ENCODE measurements around the gene SLC10A3. TPM values are rescaled to one million over a fixed set of nuclear protein-coding genes. Genes with fewer than 3 reads are reported as not detected.
A peak's percentile ranks its signal among the peaks of the same experiment; 100 is the strongest.

The SLC10A3 gene
- total RNA-seq, 4 donors from 2014 or later, result 9.1 to 62.8 (median 32.7) TPM

GRCh38 chrX:154444755-154445246 lies 45.6 kb downstream of the SLC10A3 start:
- Histone ChIP-seq H3K9me3 (no peaks in the 10 kb centered on the region), H3K36me3 (no peaks in the 10 kb centered on the region), H3K27ac (peak overlapping the region; percentile 86 to 89), H3K27me3 (no peaks in the 10 kb centered on the region), H3K4me1 (no peaks in the 10 kb centered on the region), H3K4me3 (peak overlapping the region; percentile 15 to 44)
- no peak for TF ChIP-seq CTCF (IDR thresholded peaks at IDR 0.05)
- intact Hi-C loops (cut with DNase I; ENCODE audit: low total_unique reads), result no loop called here
- no peak for DNase-seq

GRCh38 chrX:154443992-154444754 lies 46.3 kb downstream of the SLC10A3 start, which contains the start of gene FAM50A:
Gene FAM50A, plus strand, starts transcription at chrX:154444141. Its CDS starts 95 bp downstream, at chrX:154444236.
- intact Hi-C loops (cut with DNase I; ENCODE audit: low total_unique reads), result no loop called here
- Histone ChIP-seq H3K27me3 (no peaks in the 10 kb centered on the region), H3K27ac (peak within 1 kb of the TSS; percentile 86 to 89), H3K4me3 (peak within 1 kb of the TSS; percentile 15 to 44), H3K4me1 (no peaks in the 10 kb centered on the region), H3K9me3 (no peaks in the 10 kb centered on the region), H3K36me3 (no peaks in the 10 kb centered on the region)
- DNase-seq, result peak; percentile 74 to 79
- peak in 2 of 4 experiments; percentile 4 to 12 for TF ChIP-seq CTCF (IDR thresholded peaks at IDR 0.05)
- TF ChIP-seq POLR2A (IDR thresholded peaks at IDR 0.05), result peak; percentile 51 to 63

GRCh38 chrX:154443479-154443910 lies 46.9 kb downstream of the SLC10A3 start:
- intact Hi-C loops (cut with DNase I; ENCODE audit: low total_unique reads), result no loop called here
- Histone ChIP-seq H3K27ac (peak overlapping the region; percentile 86 to 89), H3K27me3 (no peaks in the 10 kb centered on the region), H3K9me3 (no peaks in the 10 kb centered on the region), H3K4me3 (peak overlapping the region in 1 of 2 donors; percentile 27), H3K4me1 (peaks cover 0 to 5% of the 10 kb centered on the region in 2 donors), H3K36me3 (no peaks in the 10 kb centered on the region)
- TF ChIP-seq POLR2A (IDR thresholded peaks at IDR 0.05), result no peak
- no peak for TF ChIP-seq CTCF (IDR thresholded peaks at IDR 0.05)
- no peak for DNase-seq

- no peak for TF ChIP-seq CTCF (IDR thresholded peaks at IDR 0.05)
- no peak for TF ChIP-seq POLR2A (IDR thresholded peaks at IDR 0.05)
- no peak for DNase-seq
- Histone ChIP-seq H3K27me3 (no peaks in the 10 kb centered on the region), H3K4me1 (peaks cover 0 to 6% of the 10 kb centered on the region in 2 donors), H3K36me3 (no peaks in the 10 kb centered on the region), H3K4me3 (no peak overlapping the region), H3K9me3 (no peaks in the 10 kb centered on the region), H3K27ac (no peak overlapping the region)
- intact Hi-C loops (cut with DNase I; ENCODE audit: low total_unique reads), result no loop called here
These were observed 48.3 kb downstream of the SLC10A3 start for GRCh38 chrX:154441984-154442707.

- H3K36me3 ChIP-seq, result no peaks in the 10 kb centered on the region
- intact Hi-C loops (cut with DNase I; ENCODE audit: low total_unique reads), result no loop called here
- no peak overlapping the region for H3K27ac ChIP-seq
- no peaks in the 10 kb centered on the region for H3K9me3 ChIP-seq
- DNase-seq, result no peak
- H3K4me1 ChIP-seq, result peaks cover 0 to 6% of the 10 kb centered on the region in 2 donors
- TF ChIP-seq CTCF (IDR thresholded peaks at IDR 0.05) (no peak), POLR2A (IDR thresholded peaks at IDR 0.05) (no peak)
- no peaks in the 10 kb centered on the region for H3K27me3 ChIP-seq
- H3K4me3 ChIP-seq, result no peak overlapping the region
These were observed 48.9 kb downstream of the SLC10A3 start for GRCh38 chrX:154441564-154441963.
